GM12874 (cell line): ENCODE results near the gene VTCN1.

Source experiments
- TF ChIP-seq, protein P1 (sequence below): IDR thresholded peaks from 2 replicates; pipeline ENCODE4 v1.5.1; 2011; ENCODE audit warnings: low read depth, mild to moderate bottlenecking, control low read depth, low read length, moderate library complexity; ENCODE audit not compliant: insufficient read depth

VTCN1 gene

GRCh38 chr1:117167402-117167801 is 43.3 kb downstream of the VTCN1 start:
- TF ChIP-seq, protein P1, sequence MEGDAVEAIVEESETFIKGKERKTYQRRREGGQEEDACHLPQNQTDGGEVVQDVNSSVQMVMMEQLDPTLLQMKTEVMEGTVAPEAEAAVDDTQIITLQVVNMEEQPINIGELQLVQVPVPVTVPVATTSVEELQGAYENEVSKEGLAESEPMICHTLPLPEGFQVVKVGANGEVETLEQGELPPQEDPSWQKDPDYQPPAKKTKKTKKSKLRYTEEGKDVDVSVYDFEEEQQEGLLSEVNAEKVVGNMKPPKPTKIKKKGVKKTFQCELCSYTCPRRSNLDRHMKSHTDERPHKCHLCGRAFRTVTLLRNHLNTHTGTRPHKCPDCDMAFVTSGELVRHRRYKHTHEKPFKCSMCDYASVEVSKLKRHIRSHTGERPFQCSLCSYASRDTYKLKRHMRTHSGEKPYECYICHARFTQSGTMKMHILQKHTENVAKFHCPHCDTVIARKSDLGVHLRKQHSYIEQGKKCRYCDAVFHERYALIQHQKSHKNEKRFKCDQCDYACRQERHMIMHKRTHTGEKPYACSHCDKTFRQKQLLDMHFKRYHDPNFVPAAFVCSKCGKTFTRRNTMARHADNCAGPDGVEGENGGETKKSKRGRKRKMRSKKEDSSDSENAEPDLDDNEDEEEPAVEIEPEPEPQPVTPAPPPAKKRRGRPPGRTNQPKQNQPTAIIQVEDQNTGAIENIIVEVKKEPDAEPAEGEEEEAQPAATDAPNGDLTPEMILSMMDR = no peak

- TF ChIP-seq, protein P1 = no peak
These were observed 44.7 kb downstream of the VTCN1 start for GRCh38 chr1:117166076-117166475.

DNA sequence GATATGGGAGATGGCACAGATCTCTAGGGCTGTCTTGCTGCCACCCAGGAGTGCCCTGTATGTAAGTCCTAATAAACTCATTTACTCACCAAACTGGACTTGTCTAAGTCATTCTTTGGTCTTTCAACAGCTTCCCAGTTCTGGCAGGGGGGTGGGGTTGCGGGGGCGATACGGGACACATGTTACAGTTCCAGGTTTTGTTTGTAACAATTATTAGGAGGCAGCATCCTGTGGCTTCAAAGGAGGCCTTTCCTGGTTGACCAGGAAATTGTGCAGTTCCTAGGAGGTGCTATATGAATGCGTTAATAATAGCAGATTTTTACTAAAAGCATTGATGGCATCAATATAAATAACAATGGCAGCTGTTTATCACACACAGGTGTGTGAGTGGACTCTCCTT is 46.5 kb downstream of the VTCN1 start:
- TF ChIP-seq, protein P1 = no peak

- TF ChIP-seq, protein P1 = no peak
These were observed 47.9 kb downstream of the VTCN1 start for GRCh38 chr1:117162816-117163215.

DNA sequence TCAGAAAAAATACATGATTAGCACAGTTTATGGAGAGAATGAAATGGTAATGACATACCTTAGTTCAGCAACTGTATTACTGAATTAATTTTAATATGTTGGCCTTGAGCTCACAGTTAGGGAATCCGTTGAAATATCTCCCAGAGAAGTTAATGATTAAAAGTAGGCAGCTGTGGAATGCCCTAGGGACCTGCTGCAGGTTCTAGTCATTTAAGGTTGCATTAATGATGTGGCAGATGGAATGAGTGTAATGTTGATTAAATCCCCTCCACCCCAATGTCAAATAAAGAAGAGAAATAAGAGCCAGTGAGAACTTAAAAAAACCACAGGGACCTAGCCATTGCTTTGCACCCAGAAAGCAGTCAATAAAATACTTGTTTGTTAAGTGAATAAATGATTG is 48.8 kb downstream of the VTCN1 start:
- TF ChIP-seq, protein P1 = no peak

GRCh38 chr1:117150316-117150715 is 60.4 kb downstream of the VTCN1 start:
- TF ChIP-seq, protein P1 = no peak

DNA sequence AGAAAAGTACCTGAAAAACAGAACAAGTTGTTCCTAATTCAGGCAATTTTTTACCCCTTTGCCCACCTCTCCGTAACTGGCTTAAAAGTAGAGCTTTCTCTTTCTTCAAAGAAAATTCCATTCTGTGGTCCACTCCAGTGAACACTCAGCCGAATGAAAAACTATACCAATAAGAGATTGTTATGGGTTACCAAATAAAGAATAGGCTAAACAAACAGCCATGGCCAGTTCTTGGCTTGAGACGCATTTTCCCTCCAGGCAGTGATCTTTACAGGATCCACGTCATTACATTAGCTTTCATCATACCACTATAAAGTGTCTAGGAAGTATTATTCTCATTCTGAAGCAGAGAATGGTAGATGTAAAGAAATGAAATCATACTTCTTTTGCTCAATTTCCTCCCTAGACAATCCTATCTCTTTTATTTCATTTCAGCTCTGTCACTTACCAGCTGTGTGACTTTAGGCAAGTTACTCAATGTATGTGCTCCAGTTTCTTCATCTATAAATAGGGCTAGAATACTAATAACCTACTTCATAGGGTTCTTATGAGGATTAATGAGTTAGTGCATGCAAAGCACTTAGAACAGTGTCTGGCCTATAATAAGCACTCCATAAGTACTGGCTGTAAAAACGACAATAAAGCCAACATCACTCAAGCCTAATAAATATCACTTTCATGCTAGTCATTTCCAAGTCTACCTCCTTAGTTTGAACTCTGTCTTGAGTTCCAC is 62.7 kb downstream of the VTCN1 start:
- TF ChIP-seq, protein P1 = no peak

- TF ChIP-seq, protein P1 = no peak
These were observed 63.3 kb downstream of the VTCN1 start for GRCh38 chr1:117147341-117147831.
